ENCODE results near the gene KRT83. TPM values are rescaled to one million over a fixed set of nuclear protein-coding genes. Genes with fewer than 3 reads are reported as not detected.

The KRT83 gene
- total RNA-seq, 1 experiment from 2014 or later: 12.2 TPM

- Mint-ChIP-seq H3K27ac (ENCODE audit: low read depth, unreplicated experiment) (no peak overlapping the region), H3K4me1 (ENCODE audit: insufficient read depth, unreplicated experiment) (peaks cover 5% of the 10 kb centered on the region), H3K36me3 (ENCODE audit: insufficient read depth, unreplicated experiment) (no peaks in the 10 kb centered on the region), H3K9me3 (ENCODE audit: unreplicated experiment) (no peaks in the 10 kb centered on the region), H3K4me3 (ENCODE audit: unreplicated experiment) (no peak overlapping the region), H3K27me3 (ENCODE audit: insufficient read depth, unreplicated experiment) (peaks cover 23% of the 10 kb centered on the region)
- TF ChIP-seq CTCF (IDR thresholded peaks at IDR 0.05; ENCODE audit: unreplicated experiment): no peak
- BruUV-seq (replicated peaks): no TSS peak
- intact Hi-C loops (cut with micrococcal nuclease): no loop called here
- DNase-seq (ENCODE audit: unreplicated experiment): no peak
- ChIA-PET POLR2A (no interaction called here), CTCF (no interaction called here)
These were observed 7.7 kb downstream of the KRT83 start for GRCh38 chr12:52313461-52313860.

GRCh38 chr12:52312086-52312485 lies 9.1 kb downstream of the KRT83 start:
- intact Hi-C loops (cut with micrococcal nuclease): no loop called here
- Mint-ChIP-seq H3K9me3 (ENCODE audit: unreplicated experiment) (no peaks in the 10 kb centered on the region), H3K27me3 (ENCODE audit: insufficient read depth, unreplicated experiment) (peaks cover 26% of the 10 kb centered on the region), H3K4me1 (ENCODE audit: insufficient read depth, unreplicated experiment) (peaks cover 7% of the 10 kb centered on the region), H3K27ac (ENCODE audit: low read depth, unreplicated experiment) (no peak overlapping the region), H3K36me3 (ENCODE audit: insufficient read depth, unreplicated experiment) (no peaks in the 10 kb centered on the region), H3K4me3 (ENCODE audit: unreplicated experiment) (no peak overlapping the region)
- POLR2A ChIA-PET: interaction anchor here (1.1 to 1.3 kb wide), 2 partner anchors 19 to 561 kb away, joined by 3 to 4 read pairs; no protein-coding TSS in a partner anchor
- CTCF ChIA-PET: interaction anchor here (0.6 to 3.5 kb wide), 8 partner anchors 13 to 572 kb away, joined by 3 to 15 read pairs (median 4); no protein-coding TSS in a partner anchor
- no TSS peak for BruUV-seq (replicated peaks)
- no peak for DNase-seq (ENCODE audit: unreplicated experiment)
- no peak for TF ChIP-seq CTCF (IDR thresholded peaks at IDR 0.05; ENCODE audit: unreplicated experiment)

- no peak for DNase-seq (ENCODE audit: unreplicated experiment)
- intact Hi-C loops (cut with micrococcal nuclease): no loop called here
- Mint-ChIP-seq H3K36me3 (ENCODE audit: insufficient read depth, unreplicated experiment) (no peaks in the 10 kb centered on the region), H3K27ac (ENCODE audit: low read depth, unreplicated experiment) (no peak overlapping the region), H3K4me3 (ENCODE audit: unreplicated experiment) (no peak overlapping the region), H3K27me3 (ENCODE audit: insufficient read depth, unreplicated experiment) (peaks cover 26% of the 10 kb centered on the region), H3K4me1 (ENCODE audit: insufficient read depth, unreplicated experiment) (peaks cover 12% of the 10 kb centered on the region), H3K9me3 (ENCODE audit: unreplicated experiment) (no peaks in the 10 kb centered on the region)
- TF ChIP-seq CTCF (IDR thresholded peaks at IDR 0.05; ENCODE audit: unreplicated experiment): no peak
- ChIA-PET POLR2A (interaction anchor here (0.6 to 1.3 kb wide), 3 partner anchors 18 to 562 kb away, joined by 3 to 4 read pairs (median 3); no protein-coding TSS in a partner anchor), CTCF (interaction anchor here (0.5 to 3.5 kb wide), 8 partner anchors 14 to 569 kb away, joined by 3 to 15 read pairs (median 4); no protein-coding TSS in a partner anchor)
- no TSS peak for BruUV-seq (replicated peaks)
These were observed 9.9 kb downstream of the KRT83 start for GRCh38 chr12:52311285-52311648.

GRCh38 chr12:52310622-52311284 lies 10.4 kb downstream of the KRT83 start:
- BruUV-seq (replicated peaks): no TSS peak
- TF ChIP-seq CTCF (IDR thresholded peaks at IDR 0.05; ENCODE audit: unreplicated experiment): no peak
- intact Hi-C loops (cut with micrococcal nuclease): no loop called here
- H3K4me1 Mint-ChIP-seq (ENCODE audit: insufficient read depth, unreplicated experiment): peaks cover 17% of the 10 kb centered on the region
- H3K4me3 Mint-ChIP-seq (ENCODE audit: unreplicated experiment): no peak overlapping the region
- no peak overlapping the region for H3K27ac Mint-ChIP-seq (ENCODE audit: low read depth, unreplicated experiment)
- no peaks in the 10 kb centered on the region for H3K9me3 Mint-ChIP-seq (ENCODE audit: unreplicated experiment)
- no peak for DNase-seq (ENCODE audit: unreplicated experiment)
- H3K36me3 Mint-ChIP-seq (ENCODE audit: insufficient read depth, unreplicated experiment): no peaks in the 10 kb centered on the region
- CTCF ChIA-PET: interaction anchor here (0.5 to 3.5 kb wide), 9 partner anchors 14 to 575 kb away, joined by 3 to 15 read pairs (median 4); no protein-coding TSS in a partner anchor
- peaks cover 26% of the 10 kb centered on the region for H3K27me3 Mint-ChIP-seq (ENCODE audit: insufficient read depth, unreplicated experiment)
- POLR2A ChIA-PET: interaction anchor here (0.6 to 1.3 kb wide), 2 partner anchors 17 to 269 kb away, joined by 3 to 4 read pairs; no protein-coding TSS in a partner anchor

Measured in MCF 10A (cell line).